Stomach (tissue), 9 donors: ENCODE measurements around the gene B4GALT5. TPM values are rescaled to one million over a fixed set of nuclear protein-coding genes. Genes with fewer than 3 reads are reported as not detected.

Source experiments
- DNase-seq, 2 donors: peaks; one replicate each; pipeline versions ENCODE4 v3.0.0 to v3.0.0-alpha.2; 2013 to 2019
- H3K27ac ChIP-seq, 5 donors: fragments of 200-600 bp in 4 of 5; sonication (generic) in 4 of 5; one replicate each; pipeline ENCODE4 v1.5.1; 2013 to 2019; ENCODE audit warnings: mild to moderate bottlenecking in 1 of 5, moderate library complexity in 1 of 5
- H3K27me3 ChIP-seq, 3 donors: fragments of 200-600 bp; sonication (generic); one replicate each; pipeline ENCODE4 v1.5.1; 2017 to 2019; ENCODE audit warnings: mixed run types in 1 of 3
- H3K36me3 ChIP-seq, 4 donors: fragments of 200-600 bp; sonication (generic); 1 replicate in 3 of 4; 2 replicates in 1 of 4; pipeline ENCODE4 v1.5.1; 2016 to 2019
- H3K4me1 ChIP-seq, 4 donors: fragments of 200-600 bp; sonication (generic); one replicate each; pipeline ENCODE4 v1.5.1; 2016 to 2019
- H3K4me3 ChIP-seq, 4 donors: fragments of 200-600 bp; sonication (generic) in 3 of 4; one replicate each; pipeline ENCODE4 v1.5.1; 2016 to 2019; ENCODE audit warnings: mild to moderate bottlenecking in 1 of 4
- H3K9me3 ChIP-seq, 4 donors: fragments of 200-600 bp; sonication (generic); one replicate each; pipeline ENCODE4 v1.5.1; 2016 to 2019
- CTCF ChIP-seq, 7 experiments: fragments of 450-650 bp in 4 of 7; fragments of 200-600 bp in 3 of 7; sonication (generic) in 3 of 7; IDR thresholded peaks; one replicate each; pipeline ENCODE4 v1.5.1; 2016 to 2019; ENCODE audit warnings: antibody characterized with exemption in 7 of 7, control low read depth in 2 of 7, mild to moderate bottlenecking in 1 of 7
- EP300 ChIP-seq: sonication (generic); formaldehyde crosslinking; IDR thresholded peaks from one replicate; pipeline ENCODE4 v1.6.1; 2017; ENCODE audit warnings: antibody characterized with exemption
- POLR2A ChIP-seq, 4 donors: fragments of 450-650 bp; IDR thresholded peaks; one replicate each; pipeline ENCODE4 v1.6.1; 2016; ENCODE audit warnings: antibody characterized with exemption in 4 of 4, control low read depth in 2 of 4, mild to moderate bottlenecking in 1 of 4, moderate library complexity in 1 of 4
- POLR2AphosphoS5 ChIP-seq, 3 donors: sonication (generic); formaldehyde crosslinking; IDR thresholded peaks; one replicate each; pipeline ENCODE4 v1.6.1; 2016; ENCODE audit warnings: antibody characterized with exemption in 3 of 3
- WGBS, 5 donors: extraction: QIAGEN DNeasy Blood & Tissue Kit in 3 of 5; methylation state at CpG; one replicate each; pipeline versions ENCODE4 v1.1.5 to v1.1.7; 2013 to 2018; 5-methylcytosine and 5-hydroxymethylcytosine counted together
- intact Hi-C: fragments of 100-400 bp; cut with DNase I; formaldehyde crosslinking; loops from one replicate; pipeline ENCODE4 v1.15.1; 2023; ENCODE audit warnings: low total_unique reads
- polyA plus RNA-seq, 3 donors: library from polyadenylated mRNA; stranded (reverse); fragments of 200-250 nt; gene quantifications; one replicate each; pipeline ENCODE4 v1.2.3, GENCODE V29; 2013
- total RNA-seq, 5 donors: library from RNA; depleted of rRNA; stranded (reverse); fragments of >200 nt; gene quantifications; one replicate each; pipeline versions ENCODE4 v1.1.0 to v1.2.3, GENCODE V29; 2014 to 2016
- donor health status: healthy with polysubstance abuse.
- donor health status: Bipolar disorder and iron deficiency.
- donor health status: healthy.

B4GALT5 gene
- total and polyA plus RNA-seq, 8 donors, result 7.5 to 40.0 (median 21.5) TPM

- 45 to 65% (median 53%) methylated on average over 9 of the region's 9 CpGs for WGBS, 5 donors
Measured at GRCh38 chr20:49742948-49743347, 29.3 kb upstream of the B4GALT5 start.

DNA sequence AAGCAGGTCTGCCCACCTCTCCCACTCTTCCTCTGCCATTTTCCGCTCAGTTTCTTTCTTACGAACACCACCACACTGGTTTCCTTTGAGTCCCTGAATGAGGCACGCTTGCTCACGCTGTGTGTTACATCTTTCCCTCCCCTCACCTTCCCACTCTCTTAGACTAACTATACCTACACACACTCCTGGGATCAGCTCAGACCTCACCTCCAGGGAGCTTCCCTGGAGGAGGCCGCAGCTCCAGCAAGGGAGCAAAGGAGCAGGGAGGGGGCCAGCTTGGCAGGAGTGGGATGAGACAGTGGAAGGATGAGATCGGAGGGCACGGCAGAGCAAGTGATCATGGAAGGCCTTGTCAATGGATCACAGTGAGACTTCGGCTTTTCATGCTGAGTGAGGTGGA, 28.3 kb upstream of the B4GALT5 start:
- Histone ChIP-seq H3K27me3 (no peaks in the 10 kb centered on the region), H3K4me1 (no peaks in the 10 kb centered on the region), H3K4me3 (no peak overlapping the region), H3K27ac (no peak overlapping the region), H3K36me3 (no peaks in the 10 kb centered on the region), H3K9me3 (no peaks in the 10 kb centered on the region)
- WGBS, 5 donors, result 83 to 97% (median 92%) methylated on average over 8 of the region's 8 CpGs
- DNase-seq, result no peak
- intact Hi-C loops, result no loop called here
- TF ChIP-seq CTCF (IDR thresholded peaks at IDR 0.05) (no peak), POLR2A (IDR thresholded peaks at IDR 0.05) (no peak), EP300 (no peak), POLR2AphosphoS5 (IDR thresholded peaks at IDR 0.05) (no peak)

More at GRCh38 chr20:49742948-49743347, 29.3 kb upstream of the B4GALT5 start:
- TF ChIP-seq POLR2A (IDR thresholded peaks at IDR 0.05), result no peak
- no peak for TF ChIP-seq EP300
- TF ChIP-seq POLR2AphosphoS5 (IDR thresholded peaks at IDR 0.05), result no peak
- no peak for TF ChIP-seq CTCF (IDR thresholded peaks at IDR 0.05)
- H3K9me3 ChIP-seq, result no peaks in the 10 kb centered on the region
- intact Hi-C loops, result no loop called here
- H3K27me3 ChIP-seq, result no peaks in the 10 kb centered on the region
- no peak overlapping the region for H3K27ac ChIP-seq
- H3K36me3 ChIP-seq, result no peaks in the 10 kb centered on the region
- H3K4me3 ChIP-seq, result no peak overlapping the region
- H3K4me1 ChIP-seq, result peaks cover 2 to 7% (median 6%) of the 10 kb centered on the region in 4 donors
- peak in 1 of 2 donors; percentile 54 for DNase-seq

DNA sequence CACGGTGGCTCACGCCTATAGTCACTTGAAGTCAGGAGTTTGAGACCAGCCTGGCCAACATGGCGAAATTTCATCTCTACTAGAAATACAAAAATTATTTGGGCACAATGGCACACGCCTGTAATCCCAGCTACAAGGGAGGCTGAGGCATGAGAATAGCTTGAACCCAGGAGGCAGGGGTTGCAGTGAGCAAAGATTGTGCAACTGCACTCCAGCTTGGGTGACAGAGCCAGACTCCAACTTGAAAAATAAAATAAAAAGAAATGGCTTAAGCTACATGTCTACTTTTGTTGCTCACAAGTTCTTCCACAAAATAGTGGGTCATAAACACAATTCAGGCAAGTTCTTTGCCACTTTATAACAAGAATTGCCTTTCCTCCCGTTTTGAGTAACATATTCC, 27.1 kb upstream of the B4GALT5 start:
- intact Hi-C loops, result no loop called here
- DNase-seq, result no peak
- TF ChIP-seq CTCF (IDR thresholded peaks at IDR 0.05) (no peak), POLR2AphosphoS5 (IDR thresholded peaks at IDR 0.05) (no peak), EP300 (no peak), POLR2A (IDR thresholded peaks at IDR 0.05) (no peak)
- 91 to 98% (median 93%) methylated on average over 5 of the region's 5 CpGs for WGBS, 5 donors
- Histone ChIP-seq H3K4me1 (no peaks in the 10 kb centered on the region), H3K27me3 (no peaks in the 10 kb centered on the region), H3K36me3 (no peaks in the 10 kb centered on the region), H3K9me3 (no peaks in the 10 kb centered on the region), H3K4me3 (no peak overlapping the region), H3K27ac (no peak overlapping the region)

- 80 to 96% (median 85%) methylated on average over 6 of the region's 6 CpGs for WGBS, 5 donors
- Histone ChIP-seq H3K9me3 (no peaks in the 10 kb centered on the region), H3K4me1 (no peaks in the 10 kb centered on the region), H3K36me3 (no peaks in the 10 kb centered on the region), H3K27ac (no peak overlapping the region), H3K27me3 (no peaks in the 10 kb centered on the region), H3K4me3 (no peak overlapping the region)
- TF ChIP-seq POLR2A (IDR thresholded peaks at IDR 0.05), result no peak
- TF ChIP-seq EP300, result no peak
- TF ChIP-seq CTCF (IDR thresholded peaks at IDR 0.05), result no peak
- TF ChIP-seq POLR2AphosphoS5 (IDR thresholded peaks at IDR 0.05), result no peak
- intact Hi-C loops, result no loop called here
- DNase-seq, result no peak
Measured at GRCh38 chr20:49739042-49739441, 25.4 kb upstream of the B4GALT5 start.
